HG03457 (cell line): ENCODE results near the gene CEP41.

Experiments used
- ATAC-seq: cut with Tn5 transposase; IDR thresholded peaks from one replicate; pipeline ENCODE4 v1.9.1; 2021; ENCODE audit warnings: moderate number of reproducible peaks; ENCODE audit not compliant: unreplicated experiment

Gene CEP41

GRCh38 chr7:130356876-130357611, 83.8 kb downstream of the CEP41 start:
- ATAC-seq, result no peak

DNA sequence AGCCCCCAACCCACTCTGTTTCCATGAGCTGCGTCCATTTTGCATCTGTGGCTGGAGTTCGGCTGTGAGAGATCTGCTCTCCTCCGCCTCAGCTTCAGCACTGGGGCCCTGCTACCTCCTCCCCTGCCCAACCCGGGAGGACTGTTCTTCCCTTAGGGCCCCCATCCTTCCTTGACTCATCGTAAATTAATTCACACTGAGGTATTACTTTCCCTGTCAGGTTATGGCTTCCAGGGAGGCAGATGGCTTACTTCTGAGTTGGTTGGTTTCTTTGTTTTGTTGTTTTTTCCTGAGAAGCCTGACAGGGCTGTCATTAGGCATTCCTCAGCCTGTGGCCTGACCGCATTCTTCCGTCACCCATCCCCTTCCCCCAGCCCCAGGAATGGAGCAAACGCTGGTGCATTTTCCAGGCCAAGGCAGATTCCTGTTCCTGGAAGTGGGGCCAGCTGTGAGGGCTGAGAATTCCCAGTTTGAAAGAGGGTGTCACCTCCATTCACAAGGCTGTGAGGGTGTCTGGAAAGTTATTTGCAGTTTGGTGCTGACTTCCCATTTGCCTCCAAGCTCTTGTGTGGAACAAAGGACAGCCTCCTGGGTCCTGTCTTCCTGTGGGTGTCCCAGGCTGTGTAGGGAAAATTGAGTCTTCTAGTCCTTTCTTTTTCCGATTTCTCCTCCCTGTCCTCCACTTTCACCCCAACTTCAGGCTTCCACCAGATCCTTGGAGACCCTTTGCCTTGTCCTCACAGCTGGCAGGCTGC, 84.5 kb downstream of the CEP41 start:
- ATAC-seq, result no peak

DNA sequence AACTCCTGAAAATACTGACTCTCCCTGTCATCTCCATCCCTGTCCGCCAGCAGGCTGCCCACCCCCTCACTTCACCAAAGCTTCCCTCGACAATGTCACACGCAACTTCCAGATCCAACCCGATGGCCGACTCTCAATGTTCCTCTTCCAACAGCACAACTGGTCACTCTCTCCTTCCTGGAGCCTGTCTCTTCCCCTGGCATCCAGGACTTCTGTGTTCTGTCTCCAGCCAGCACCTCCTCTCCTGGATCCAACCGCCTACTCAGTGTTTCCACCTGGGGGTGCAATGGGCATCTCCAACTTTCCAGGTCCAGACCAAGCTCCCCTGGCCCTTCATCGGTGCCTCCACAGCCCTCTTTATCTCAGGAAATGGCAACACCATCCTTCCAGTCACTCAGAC, 87.6 kb downstream of the CEP41 start:
- ATAC-seq, result no peak

DNA sequence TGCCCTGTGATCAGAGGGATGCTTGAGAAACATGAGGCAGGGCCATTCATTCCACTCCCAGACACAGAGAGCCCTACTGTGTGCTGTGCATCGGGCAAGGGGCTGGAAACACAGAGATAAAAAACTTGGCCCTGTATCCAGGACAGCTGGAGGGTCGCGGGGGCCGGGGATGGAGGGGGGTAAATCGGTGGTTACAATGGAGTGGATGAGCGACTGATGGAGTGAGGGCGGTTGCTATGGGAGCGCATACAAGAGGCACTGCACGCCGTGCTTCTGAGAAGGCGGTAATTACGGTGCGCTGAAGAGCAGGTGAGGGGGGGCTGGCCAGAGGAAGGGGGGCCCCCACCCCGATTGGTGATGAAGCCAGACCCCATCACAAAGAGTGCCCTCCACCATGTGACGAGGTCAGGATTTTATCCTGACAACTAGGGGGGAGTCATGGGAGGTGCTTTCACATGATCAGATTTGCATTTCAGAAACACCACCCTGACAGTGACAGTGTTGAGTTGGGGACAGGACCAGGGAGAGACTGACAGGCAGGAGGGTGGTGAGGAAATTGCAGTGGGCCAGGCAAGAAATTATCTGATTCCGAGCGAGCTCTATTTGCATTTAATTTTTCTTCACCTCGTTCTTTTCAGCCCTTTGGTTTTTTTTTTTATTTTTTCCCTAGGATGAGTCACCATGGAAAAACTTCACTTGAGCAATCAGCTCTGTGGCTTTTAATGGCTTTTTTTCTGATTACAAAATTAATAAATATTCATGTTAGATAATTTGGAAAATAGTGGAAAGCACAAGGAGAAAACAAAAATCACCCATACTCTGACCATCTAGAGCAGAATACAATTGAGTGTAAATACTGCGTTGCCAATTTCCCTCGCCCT, 88.4 kb downstream of the CEP41 start:
- ATAC-seq, result no peak

DNA sequence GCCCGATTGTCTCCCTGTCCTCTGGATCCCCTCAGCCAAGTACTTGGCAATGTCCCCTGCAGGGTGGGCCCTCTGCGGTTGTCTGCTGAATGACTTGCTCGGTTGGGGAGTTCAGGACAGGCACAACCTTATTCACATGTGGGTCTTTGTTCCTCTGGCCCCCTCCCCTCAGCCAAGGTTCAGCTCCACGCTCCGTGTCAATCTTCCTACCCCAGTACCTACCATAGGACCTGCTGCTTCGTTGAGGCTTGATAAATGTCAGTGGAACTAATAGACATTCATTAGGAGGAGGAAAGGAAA, 89.1 kb downstream of the CEP41 start:
- ATAC-seq, result no peak

GRCh38 chr7:130350945-130351790, 89.6 kb downstream of the CEP41 start:
- ATAC-seq, result no peak

GRCh38 chr7:130349911-130350782, 90.7 kb downstream of the CEP41 start:
- no peak for ATAC-seq

DNA sequence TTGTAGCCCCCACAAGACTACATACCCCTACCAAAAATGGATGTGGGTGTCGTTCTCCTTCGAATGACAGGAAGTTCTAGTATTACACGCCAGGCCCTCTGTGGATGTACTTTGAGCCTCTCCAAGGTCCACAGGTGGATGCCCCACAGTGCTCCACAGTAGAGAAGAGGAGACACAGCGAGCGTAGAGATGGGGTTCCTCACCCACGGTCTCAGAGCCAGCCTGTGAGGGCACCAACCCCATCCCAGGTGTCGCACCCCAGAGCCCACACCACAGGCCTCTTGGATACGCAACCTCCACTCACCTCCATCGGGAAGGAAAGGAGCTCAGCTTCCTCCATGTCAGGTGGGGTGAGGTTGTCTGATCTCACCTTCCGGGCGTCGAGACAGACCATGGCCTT, 93.9 kb downstream of the CEP41 start:
- no peak for ATAC-seq

DNA sequence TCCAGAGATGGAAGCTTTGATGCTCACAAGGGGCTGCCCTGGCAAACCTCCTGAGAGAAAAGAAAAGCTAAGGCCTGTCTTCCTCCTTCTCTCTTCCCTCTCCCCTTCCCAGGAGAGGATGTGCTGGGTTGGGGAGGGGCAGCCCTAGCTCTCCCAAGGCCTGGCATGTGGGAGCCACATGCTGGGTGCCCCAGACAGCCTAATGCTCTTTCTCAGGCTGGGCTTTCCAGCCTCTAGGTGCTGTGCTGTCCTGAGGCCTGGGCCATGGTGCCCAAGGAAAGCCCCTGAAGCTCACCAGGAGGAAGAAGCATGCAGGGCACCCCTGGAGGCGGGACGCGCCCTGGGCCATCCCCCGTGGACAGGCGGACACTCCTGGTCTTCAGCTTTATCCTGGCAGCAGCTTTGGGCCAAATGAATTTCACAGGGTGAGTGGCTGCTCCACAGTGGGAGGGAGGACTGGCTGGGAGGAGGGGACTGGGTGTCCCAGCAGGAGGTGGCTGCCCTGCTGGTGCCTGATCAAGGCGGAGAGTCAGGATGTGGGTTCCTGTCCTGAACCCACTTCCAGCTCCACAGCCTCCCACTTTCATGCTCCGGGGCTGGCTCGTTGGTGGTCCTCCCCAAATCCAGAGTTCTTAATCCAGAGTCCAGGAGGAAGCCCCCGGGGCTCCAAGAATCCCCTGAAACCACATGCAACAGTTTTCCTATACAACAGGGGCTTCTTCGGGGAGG, 94.5 kb downstream of the CEP41 start:
- no peak for ATAC-seq

DNA sequence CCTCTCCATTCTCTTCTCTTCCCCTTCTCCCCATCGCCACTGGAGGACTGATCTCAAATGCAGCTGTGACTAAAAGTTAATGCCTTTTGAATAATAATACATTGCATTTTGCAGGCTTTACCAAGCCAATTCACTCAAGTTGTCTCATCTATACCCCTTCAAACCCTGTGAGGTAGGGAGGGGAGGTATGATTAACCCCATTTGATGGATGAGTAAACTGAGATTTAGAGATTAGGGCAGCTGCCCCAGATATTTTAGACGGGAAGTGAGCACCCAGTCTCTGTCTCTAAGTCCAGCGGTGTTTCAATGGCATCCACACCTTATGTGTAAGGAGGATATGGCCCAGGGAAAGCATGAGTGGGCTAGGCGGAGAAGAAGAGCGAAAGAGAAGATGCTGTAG, 95.1 kb downstream of the CEP41 start:
- no peak for ATAC-seq

GRCh38 chr7:130345136-130345535, 95.7 kb downstream of the CEP41 start:
- no peak for ATAC-seq

DNA sequence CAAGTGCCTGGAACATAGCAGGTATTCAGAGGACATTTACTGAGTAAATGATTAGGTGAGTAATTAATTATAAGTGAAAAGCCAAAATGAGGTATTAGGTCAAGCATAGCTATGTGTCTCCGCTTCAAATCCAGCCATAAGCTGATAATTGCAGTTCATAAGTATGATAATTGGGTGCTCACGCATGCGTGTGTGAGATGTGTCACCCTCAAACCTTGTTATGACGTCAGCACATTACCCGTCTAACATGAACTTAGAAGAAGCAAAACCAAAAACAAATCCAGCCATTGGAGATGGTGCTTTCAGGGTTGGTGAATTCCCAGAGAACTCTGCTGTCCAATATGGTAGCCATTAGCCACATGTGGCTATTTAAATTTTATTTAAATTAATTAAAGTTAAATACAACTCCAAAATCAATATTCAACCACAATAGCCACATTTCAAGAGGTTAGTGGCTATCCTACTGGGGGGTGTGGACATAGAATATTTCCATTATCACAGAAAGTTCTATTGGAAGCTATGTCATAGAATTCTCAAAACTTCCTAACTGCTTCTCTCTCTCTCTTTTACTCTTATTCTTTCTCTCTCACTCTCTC, 96.4 kb downstream of the CEP41 start, which contains the start of gene CPA5:
CPA5 (plus strand) TSS at position 546 of the 596 bp plus-strand sequence. CDS start 1,670 bp downstream, outside the sequence.
- ATAC-seq, result no peak
